Stimulated activated CD8-positive, alpha-beta memory T cell treated with anti-CD3 and anti-CD28 coated beads, Interleukin-12 subunit alpha, Interleukin-12 subunit beta, amount 100 ng/mL, for 1 hour (primary cell): ENCODE measurements around the gene SEBOX.

Experiments
- DNase-seq: peaks from one replicate; pipeline ENCODE4 v3.0.0-alpha.2; 2020; ENCODE audit warnings: low read depth

The SEBOX gene

GRCh38 chr17:28394337-28395116 lies 29.5 kb upstream of the SEBOX start:
- no peak for DNase-seq

DNA sequence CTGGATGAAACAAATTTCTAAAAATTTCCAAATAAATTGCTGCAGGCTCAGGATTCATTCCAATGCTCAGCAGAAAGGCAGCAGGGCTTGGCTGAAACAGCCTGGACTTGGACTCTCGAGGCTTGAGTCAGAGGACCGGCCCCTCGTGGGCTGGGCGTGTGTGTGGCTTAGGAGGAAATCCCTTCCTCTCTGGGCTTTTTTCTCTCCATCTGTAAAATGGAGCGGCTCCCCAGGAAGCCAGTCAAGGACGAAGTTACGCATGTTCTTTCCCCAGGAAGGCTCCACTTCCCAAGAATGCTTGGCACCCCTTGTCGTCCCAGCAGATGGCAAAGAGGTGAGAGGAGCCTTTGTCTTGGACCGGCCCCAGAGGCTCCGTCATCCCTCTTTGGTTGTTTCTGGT lies 27.5 kb upstream of the SEBOX start:
- no peak for DNase-seq

DNA sequence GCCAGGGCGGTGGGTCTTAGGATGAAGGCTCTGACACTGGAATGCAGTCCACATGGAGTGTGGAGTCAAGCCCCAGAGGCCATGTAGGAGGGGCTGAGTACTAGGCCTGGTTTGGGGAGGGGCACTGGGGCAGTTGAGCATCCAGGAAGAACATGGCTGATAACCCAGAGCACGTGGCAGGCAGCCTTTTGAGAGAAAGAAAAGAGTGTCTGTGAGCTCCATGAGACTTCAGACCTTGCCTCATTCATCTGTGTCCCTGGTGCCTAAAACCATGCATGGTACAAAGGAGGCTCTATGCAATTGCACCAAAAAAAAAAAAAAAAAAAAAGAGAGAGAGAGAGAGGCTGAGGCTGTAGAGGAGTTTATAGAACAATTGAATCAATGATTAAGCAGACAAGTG lies 26.4 kb upstream of the SEBOX start:
- DNase-seq, result no peak

- no peak for DNase-seq
Observed at GRCh38 chr17:28390984-28391383, 26.0 kb upstream of the SEBOX start.

GRCh38 chr17:28390563-28390962 lies 25.6 kb upstream of the SEBOX start:
- no peak for DNase-seq

DNA sequence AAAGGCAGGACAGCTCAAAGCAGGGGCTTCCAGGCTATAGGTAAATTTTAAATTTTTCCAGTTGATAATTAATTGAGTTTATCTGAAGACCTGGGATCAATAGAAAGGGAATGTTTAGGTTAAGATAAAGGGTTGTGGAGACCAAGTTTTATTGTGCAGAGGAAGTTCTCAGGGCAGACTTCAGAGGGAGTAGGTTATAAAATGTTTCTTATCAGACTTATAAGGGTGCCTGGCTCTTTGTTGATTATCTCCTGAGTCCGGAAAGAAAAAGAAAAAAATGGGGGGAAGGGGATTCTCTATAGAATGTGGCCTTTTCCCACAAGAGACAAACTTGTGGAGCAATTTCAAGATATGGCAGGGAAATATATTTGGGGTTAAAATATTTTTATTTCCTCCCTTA lies 25.1 kb upstream of the SEBOX start:
- DNase-seq, result no peak

DNA sequence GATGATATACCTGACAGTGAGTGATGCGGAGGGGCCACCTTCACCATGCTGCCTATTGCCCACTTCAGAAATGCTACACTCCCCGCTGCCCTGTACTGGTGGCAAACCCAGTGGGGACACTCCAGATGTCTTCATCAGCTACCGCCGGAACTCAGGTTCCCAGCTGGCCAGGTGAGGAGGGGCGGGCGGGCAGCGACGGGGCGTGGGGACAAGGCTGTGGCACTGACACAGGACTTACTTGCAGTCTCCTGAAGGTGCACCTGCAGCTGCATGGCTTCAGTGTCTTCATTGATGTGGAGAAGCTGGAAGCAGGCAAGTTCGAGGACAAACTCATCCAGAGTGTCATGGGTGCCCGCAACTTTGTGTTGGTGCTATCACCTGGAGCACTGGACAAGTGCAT lies 23.1 kb upstream of the SEBOX start:
- no peak for DNase-seq

DNA sequence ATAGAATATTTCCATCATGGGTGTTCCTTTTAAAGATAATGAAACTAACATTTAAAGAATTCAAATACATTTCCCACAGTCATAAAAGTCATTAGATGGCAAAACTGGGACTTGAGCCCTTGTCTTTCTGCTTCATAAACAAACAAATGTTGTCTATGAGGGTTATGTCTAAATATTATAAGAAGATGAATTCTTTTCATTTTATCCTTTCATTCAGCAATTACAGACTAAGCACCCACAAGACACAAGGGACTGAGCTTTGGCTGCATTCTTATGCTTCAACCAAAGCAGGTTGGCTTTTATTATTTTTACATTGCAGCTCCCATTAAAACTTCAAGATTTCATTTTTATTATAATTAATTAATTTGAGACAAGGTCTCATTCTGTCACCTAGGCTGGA lies 21.4 kb upstream of the SEBOX start:
- no peak for DNase-seq

DNA sequence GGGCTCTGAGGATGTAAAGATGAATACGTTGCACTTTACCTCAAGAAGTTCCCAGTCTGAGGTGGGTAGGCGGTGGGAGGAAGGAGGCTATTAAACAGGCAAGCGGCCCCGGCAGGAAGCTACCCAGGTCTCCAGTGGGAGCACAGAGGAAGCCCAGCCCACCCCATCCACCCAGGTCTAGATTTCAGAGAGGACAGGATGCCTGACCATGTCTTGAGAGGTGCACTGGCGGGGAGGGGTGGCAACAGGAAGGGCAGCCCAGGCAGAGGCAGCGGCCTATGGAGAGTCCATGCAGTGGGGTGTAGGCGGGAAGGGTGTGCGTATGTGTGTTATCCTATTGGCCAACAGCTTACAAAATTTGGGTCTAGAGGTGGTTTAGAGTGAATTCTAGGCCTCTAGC lies 20.4 kb upstream of the SEBOX start:
- no peak for DNase-seq

DNA sequence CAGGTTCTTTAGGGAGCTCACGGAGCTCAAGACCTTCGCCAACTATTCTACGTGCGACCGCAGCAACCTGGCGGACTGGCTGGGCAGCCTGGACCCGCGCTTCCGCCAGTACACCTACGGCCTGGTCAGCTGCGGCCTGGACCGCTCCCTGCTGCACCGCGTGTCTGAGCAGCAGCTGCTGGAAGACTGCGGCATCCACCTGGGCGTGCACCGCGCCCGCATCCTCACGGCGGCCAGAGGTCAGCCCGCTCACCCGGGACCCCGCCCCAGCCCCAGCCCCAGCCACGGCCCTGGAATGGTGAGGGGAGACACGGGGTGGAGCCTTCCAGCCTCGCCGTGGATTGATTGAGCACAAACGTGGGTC lies 20.0 kb upstream of the SEBOX start:
- DNase-seq, result no peak

DNA sequence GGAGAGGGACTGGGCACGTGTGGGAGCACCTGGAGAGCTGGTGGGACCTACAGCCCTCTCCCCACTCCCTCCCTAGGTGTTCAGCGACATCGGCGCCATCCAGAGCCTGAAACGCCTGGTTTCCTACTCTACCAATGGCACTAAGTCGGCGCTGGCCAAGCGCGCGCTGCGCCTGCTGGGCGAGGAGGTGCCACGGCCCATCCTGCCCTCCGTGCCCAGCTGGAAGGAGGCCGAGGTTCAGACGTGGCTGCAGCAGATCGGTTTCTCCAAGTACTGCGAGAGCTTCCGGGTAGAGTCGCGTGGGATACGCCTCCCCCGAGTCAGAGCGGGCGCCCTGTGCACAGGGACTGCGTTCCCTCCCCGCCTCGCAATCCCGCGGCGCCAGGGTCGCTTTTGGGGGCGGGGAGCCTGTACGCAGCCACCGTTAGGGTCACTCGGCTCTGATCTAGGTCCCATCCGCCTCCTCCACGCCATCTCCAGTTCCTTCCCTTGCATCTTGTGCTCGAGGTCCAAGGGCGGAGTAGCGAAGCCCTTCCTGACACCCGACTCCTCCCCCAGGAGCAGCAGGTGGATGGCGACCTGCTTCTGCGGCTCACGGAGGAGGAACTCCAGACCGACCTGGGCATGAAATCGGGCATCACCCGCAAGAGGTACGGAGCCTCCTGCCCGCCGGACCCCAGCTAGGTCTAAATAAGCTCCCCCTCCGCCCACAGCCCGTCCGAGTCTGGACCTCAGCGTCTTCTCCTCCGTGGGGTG lies 19.5 kb upstream of the SEBOX start:
- DNase-seq, result peak; percentile 45

GRCh38 chr17:28381141-28381825 lies 16.3 kb upstream of the SEBOX start:
- DNase-seq, result no peak

GRCh38 chr17:28379814-28380801 lies 15.1 kb upstream of the SEBOX start:
- no peak for DNase-seq

GRCh38 chr17:28372945-28373274 lies 7.9 kb upstream of the SEBOX start:
- DNase-seq, result no peak

DNA sequence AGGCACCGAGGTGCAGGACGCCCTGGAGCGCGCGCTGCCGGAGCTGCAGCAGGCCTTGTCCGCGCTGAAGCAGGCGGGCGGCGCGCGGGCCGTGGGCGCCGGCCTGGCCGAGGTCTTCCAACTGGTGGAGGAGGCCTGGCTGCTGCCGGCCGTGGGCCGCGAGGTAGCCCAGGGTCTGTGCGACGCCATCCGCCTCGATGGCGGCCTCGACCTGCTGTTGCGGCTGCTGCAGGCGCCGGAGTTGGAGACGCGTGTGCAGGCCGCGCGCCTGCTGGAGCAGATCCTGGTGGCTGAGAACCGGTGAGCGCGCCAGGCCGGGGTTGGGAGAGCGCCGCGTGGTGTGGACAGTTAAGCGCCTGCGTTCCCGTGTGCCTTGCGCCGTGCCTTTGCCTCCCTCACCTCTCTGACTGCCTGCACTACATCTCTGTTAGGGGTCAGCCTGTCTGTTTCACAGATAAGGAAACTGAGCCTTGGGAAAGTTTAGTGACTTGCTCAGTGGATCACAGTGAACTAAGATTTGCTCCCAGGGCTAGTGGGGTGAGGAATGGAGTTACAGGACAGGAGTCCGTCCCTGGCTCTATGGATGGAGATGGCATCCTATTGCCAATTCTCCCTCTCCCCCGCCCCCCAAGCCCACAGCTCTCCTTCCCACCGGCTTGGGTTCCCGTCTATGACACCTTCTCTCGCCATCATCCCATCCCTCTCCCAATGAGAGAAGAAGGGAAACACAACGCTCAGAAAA lies 7.4 kb upstream of the SEBOX start:
- DNase-seq, result no peak

DNA sequence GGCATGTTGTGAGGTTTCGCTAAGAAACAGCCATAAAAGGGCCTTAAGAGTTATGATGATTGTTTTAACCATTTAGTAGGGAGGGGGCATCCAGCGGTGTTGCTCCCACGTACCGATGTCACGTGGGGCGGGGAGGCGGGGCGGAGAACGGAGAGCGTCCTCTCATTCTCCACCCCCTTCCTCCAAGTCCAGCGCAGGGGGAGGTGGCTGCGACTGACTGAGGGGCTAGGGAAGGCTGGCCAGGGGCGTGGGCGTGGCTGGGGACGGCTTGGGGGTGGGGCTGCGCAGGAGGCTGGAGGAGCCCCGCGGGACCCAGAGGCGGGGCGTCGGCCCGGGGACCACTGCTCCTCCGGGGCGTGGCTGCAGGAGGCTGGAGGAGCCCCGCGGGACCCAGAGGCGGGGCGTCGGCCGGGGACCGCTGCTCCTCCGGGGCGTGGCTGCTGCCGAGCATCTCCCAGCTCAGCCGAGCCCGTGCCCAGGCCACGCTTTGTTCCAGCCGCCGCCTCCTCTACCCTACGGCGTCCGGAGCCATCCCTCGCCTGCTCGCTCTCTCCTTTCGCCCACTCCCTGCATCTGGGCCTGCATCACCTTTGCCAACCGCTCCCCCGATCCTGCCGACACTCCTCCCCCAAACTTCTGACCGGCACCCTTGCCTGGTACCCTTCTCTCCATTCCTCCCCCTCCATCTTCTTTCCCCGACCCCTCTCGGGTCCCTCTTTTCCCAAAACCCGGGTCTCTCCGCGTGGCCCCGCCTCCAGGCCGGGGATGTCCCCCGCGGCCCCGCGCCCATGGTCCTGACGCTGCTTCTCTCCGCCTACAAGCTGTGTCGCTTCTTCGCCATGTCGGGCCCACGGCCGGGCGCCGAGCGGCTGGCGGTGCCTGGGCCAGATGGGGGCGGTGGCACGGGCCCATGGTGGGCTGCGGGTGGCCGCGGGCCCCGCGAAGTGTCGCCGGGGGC lies 6.5 kb upstream of the SEBOX start, which contains the start of gene SARM1:
TSS of gene SARM1 (plus strand) at position 450 of the 958 bp plus-strand sequence. CDS start at position 789, 339 bp downstream.
- peak; percentile 62 for DNase-seq

- DNase-seq, result no peak
Observed at GRCh38 chr17:28370744-28371103, 5.7 kb upstream of the SEBOX start.

GRCh38 chr17:28370035-28370743 lies 5.2 kb upstream of the SEBOX start, which contains the start of gene VTN:
VTN (minus strand) TSS chr17:28370307; CDS start chr17:28370203, 104 bp downstream.
- DNase-seq, result no peak

DNA sequence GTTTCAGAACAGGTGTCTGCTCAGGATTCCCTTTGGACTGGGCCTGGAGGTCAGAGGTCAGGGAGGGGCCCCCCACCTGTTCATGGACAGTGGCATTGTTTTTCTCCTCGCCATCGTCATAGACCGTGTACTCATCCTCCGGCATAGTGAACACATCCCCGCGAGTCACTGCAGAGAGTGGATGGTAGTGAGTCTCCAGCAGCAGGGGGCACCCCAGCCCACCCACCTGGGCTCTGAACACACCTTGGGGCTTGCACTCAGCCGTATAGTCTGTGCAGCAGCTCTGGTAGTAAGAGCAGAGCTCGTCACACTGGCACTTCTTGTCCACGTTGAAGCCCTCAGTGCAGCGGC lies 4.7 kb upstream of the SEBOX start:
- no peak for DNase-seq
